Thyroid gland (tissue), 4 donors: Measurements from ENCODE around the gene NSUN7.

ENCODE experiments used
- POLR2A ChIP-seq, 2 donors: fragments of 450-650 bp; IDR thresholded peaks; one replicate each; pipeline ENCODE4 v1.6.1; 2017; ENCODE audit warnings: antibody characterized with exemption in 2 of 2, mild to moderate bottlenecking in 2 of 2, moderate library complexity in 1 of 2
- TF ChIP-seq, protein P1 (sequence below), 6 experiments: fragments of 200-600 bp in 3 of 6; fragments of 450-650 bp in 3 of 6; sonication (generic) in 3 of 6; IDR thresholded peaks; one replicate each; pipeline ENCODE4 v1.5.1; 2016 to 2019; ENCODE audit warnings: antibody characterized with exemption in 6 of 6, mild to moderate bottlenecking in 2 of 6, inconsistent platforms in 1 of 6, moderate library complexity in 1 of 6

DNA sequence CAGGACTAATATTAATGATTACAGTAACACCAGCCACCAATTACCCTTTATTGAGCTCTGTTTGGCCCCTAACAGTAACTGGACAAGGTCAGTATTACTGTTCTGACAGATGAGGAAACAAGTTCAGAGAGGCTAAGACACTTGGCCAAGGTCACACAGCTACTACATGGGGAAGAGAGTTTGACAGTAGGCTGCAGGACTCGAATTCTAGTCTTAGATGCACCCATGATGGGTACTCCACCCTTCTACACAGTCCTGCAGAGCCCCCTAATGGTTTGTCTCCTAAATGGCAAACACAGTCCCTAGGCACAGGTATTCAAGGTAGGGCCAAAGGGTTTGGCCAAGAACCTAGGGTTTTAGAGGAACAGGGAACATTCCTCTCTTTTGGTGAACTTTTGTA is 93.9 kb downstream of the NSUN7 start:
- TF ChIP-seq, protein P1, sequence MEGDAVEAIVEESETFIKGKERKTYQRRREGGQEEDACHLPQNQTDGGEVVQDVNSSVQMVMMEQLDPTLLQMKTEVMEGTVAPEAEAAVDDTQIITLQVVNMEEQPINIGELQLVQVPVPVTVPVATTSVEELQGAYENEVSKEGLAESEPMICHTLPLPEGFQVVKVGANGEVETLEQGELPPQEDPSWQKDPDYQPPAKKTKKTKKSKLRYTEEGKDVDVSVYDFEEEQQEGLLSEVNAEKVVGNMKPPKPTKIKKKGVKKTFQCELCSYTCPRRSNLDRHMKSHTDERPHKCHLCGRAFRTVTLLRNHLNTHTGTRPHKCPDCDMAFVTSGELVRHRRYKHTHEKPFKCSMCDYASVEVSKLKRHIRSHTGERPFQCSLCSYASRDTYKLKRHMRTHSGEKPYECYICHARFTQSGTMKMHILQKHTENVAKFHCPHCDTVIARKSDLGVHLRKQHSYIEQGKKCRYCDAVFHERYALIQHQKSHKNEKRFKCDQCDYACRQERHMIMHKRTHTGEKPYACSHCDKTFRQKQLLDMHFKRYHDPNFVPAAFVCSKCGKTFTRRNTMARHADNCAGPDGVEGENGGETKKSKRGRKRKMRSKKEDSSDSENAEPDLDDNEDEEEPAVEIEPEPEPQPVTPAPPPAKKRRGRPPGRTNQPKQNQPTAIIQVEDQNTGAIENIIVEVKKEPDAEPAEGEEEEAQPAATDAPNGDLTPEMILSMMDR (IDR thresholded peaks at IDR 0.05) = no peak
- TF ChIP-seq POLR2A (IDR thresholded peaks at IDR 0.05) = no peak
